IPS DF 4.7 (cell line): ENCODE results near the gene TOMM7.

Experiments used
- DNase-seq: peaks from one replicate; pipeline ENCODE4 v3.0.0-alpha.2; 2013; ENCODE audit warnings: low spot score; ENCODE audit errors: extremely low read depth

TOMM7 gene

GRCh38 chr7:22822486-22823141 is at the start of gene TOMM7:
Gene TOMM7 (minus strand): TSS chr7:22822849. CDS start chr7:22822779, 70 bp downstream.
- DNase-seq: peak; percentile 95

DNA sequence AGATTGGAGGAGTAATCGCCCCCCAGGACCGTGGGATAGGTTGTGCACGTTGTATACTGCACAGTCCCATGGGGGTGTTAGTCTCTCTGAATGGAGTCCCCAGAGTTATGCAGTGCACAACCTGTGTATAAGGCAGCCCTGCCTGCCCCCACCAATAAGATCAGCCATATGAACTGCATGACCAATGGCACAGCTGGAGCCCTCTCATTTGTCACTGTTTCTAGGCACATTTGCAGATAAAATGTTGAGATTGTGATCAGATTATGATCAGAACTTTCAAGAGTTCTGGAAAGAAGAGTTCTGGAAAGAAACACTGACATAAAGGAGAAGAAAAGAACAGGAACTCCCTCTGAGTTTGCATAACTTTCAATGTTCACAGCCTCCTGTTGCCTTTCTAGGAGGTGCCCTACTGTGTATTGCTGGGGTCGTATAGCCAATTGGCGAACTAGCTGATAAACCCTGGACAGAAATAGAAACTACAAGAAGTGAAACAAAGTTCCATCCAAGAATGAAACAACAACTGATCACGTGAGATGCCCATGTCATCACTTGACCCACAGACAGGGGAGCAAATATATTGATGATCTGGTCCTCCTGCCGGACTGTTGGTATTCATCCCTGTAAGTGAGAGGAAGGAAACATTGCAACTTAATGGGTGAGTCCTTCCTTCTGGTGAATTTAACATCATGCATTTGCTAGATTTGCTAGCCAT is 49.6 kb upstream of the TOMM7 start:
- no peak for DNase-seq

GRCh38 chr7:22871661-22872060 is 49.0 kb upstream of the TOMM7 start:
- no peak for DNase-seq

GRCh38 chr7:22868509-22868908 is 45.9 kb upstream of the TOMM7 start:
- DNase-seq: no peak

- no peak for DNase-seq
These were observed 44.9 kb upstream of the TOMM7 start for GRCh38 chr7:22867589-22867988.

DNA sequence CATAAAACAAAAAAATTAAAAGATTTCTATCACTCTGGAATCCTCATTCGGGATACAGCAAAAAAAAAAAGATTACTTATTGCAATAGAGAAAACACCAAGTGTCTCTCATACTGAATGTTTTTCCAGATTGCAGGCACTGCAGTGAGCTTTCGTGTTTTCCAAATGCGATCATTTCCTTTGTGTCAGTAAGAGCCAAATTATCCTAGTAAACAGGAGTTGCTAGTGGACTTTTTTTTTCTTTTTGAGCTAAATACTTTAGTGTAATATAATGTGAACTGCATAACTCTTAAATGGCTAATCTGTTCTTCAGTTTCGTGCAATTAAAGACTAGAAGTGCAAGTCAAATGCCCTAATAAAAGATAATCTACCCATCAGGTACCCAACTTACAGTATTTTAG is 44.4 kb upstream of the TOMM7 start:
- DNase-seq: no peak

DNA sequence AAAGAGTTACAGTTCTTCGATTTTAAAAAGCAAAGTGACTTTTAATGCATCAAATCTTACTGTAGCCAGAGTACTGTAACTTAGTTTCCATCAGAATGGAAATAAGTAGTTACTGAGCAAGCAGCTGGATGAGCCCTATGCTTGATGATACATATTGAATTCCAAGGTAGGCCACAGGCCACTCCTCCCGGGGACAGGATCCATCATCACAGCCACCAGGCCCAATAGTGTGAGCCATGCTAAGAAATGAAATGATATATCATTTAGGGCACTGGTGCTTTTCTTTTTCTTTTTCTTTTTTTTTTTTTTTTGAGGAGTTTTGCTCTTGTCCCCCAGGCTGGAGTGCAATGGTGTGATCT is 42.9 kb upstream of the TOMM7 start:
- DNase-seq: no peak

DNA sequence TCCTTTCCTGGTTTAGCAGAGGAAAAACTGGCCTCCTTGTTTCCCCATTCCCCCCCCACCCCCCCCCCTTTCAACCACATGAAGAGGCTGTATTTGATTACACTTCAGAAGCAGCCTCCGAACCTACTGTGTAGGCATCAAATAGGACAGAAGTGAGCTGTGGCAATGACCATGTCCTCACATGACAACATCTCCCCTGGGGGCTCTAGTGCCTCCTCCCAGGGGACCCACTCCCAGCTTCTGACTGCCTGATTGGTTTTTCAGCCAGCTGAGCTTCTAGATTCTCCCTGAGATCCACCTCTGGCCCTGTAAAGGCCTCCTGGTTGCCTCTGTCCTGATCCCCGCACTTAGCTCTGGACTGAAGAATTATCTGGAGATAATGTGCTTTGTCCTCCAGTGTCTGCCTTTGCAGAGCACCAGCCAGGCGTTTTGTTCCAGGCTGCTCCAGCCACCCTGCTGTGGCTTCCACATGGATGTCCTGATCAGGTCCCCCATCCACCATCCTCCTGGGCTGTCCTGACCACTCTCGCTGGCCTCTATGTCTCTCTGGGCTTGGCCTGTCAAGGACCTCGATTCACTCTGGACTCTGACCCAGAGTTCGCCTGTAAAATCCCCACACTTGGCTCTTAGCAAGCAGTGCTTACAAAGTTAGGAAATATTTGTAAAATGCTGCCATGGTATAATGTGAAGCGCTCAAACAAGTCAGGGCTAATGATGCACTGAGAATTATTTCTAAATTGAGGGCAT is 42.4 kb upstream of the TOMM7 start:
- DNase-seq: no peak

DNA sequence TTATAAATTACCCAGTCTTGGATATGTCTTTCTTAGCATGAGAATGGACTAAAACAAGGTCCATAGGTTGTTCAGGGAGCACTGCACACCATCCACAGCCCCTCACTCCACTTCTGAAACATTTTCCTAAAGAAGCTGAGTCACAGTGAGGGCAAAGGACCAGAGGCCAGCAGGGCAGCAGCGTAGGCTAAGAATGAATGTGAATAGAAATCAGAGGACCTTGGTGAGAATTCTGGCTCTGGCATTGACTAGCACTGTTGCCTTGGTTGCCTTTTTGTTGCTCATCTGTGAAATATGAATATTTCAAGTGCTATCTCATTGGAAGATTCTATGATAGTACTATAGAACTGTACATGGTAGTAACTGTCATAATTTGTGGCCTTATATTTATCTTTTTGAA is 41.7 kb upstream of the TOMM7 start:
- no peak for DNase-seq

DNA sequence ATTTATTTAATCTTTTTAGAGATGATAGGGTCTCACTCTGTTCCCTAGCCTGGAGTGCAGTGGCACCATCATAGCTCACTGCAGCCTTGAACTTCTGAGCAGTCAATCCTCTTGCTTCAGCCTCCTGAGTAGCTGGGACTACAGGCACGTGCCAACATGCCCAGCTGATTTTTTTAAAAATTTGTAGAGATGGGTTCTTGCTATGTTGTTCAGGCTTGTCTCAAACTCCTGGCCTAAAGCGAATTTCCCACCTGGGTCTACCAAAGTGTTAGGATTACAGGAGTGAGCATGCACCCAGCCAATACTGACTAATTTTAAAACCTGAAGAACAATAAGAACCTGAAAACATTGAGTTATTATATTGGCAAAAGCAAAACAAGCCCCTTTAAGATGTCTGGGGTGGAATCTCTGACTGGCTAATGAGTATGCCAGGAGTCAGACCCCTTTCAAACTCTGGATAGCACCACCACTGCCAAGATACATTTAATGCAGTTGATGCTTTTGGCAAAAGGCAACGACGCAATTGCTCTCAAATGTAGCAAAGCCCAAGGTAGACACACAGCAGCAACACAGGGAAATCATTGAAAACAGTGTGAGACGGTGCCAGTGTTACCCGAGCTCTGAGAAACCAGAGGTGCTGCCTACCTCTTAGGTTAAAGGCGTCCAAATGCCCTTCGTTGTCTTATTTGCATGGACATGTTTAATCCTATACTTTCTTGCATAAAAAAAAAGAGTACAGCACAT is 40.7 kb upstream of the TOMM7 start:
- no peak for DNase-seq

GRCh38 chr7:22861576-22861975 is 38.9 kb upstream of the TOMM7 start:
- DNase-seq: no peak

DNA sequence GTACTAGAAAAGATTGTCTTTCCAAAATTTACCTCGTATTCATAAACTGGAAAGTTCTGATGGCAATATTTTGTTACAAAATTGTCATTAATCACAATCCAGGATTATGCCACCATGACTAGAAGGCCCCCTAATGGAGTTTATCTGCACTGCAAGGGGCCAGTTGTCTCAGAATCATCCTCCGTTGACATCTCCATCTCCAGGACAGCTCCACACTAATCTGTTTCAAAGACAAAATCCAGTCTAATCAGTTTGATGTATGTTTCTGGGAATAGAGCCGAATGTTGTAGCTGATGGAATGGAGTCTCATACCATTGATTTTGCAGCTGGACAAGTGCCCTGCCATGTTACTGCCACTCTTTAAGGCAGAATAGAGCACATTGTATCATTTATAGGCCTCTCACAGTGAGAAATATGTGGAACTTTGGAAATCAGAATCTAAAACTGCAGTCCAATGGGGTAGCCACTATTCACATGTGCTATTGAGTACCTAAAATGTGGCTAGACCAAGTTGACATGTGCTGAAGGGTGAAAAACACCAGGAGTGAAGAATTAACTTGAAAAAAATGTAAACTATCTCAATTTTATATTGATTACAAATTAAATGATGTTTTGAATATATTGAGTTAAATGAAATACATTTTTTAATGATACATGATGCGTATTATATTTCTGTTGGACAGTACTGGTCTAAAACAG is 38.3 kb upstream of the TOMM7 start:
- no peak for DNase-seq

DNA sequence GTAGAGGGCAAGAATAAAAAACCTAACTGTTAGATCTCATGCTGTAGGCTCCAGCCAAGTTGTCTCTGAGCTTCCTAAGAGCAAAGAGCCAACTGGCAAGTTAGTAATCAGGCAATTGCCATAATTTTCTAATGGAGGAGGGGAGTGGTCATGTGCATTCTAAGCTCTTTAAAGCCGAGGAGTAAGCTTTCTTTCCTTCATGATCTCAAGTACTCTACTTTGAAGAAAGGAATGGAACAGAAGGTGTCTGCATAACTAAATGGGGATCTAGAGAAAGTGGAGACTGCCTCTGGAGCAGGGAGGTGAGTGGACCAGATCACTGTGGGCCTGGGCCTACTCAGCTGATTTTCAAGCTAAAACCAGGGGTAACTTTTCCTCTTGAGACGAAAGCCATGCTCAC is 37.7 kb upstream of the TOMM7 start:
- DNase-seq: no peak

DNA sequence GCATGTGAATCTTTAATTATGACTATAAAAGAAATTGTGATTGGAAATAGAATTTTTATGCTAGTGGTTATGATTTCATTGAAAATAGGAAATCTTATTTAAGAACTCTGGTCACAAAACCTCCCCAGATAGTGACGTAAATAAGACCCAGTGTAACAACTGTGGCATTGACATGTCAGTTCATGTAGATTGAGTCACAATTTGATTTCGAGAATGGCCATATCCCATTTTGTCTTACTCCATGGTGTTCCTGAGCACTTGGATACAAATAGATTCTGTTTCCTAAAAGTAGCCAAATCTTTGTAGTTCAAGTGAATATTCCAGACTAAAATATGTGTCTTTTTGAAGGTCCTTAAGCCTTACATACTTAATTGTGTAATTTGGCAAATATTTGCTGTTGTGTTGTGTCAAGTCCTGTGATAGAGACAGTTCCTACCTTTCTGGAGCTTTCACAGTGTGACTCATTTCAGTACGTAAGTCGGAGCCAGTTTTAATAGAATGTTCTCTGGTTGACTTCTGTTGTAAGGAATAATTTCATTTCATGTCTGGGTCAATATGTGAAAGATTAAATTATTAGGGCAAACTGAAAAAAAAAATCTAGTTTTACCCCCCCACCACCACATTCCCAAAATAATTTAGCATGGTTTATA is 37.1 kb upstream of the TOMM7 start:
- no peak for DNase-seq

DNA sequence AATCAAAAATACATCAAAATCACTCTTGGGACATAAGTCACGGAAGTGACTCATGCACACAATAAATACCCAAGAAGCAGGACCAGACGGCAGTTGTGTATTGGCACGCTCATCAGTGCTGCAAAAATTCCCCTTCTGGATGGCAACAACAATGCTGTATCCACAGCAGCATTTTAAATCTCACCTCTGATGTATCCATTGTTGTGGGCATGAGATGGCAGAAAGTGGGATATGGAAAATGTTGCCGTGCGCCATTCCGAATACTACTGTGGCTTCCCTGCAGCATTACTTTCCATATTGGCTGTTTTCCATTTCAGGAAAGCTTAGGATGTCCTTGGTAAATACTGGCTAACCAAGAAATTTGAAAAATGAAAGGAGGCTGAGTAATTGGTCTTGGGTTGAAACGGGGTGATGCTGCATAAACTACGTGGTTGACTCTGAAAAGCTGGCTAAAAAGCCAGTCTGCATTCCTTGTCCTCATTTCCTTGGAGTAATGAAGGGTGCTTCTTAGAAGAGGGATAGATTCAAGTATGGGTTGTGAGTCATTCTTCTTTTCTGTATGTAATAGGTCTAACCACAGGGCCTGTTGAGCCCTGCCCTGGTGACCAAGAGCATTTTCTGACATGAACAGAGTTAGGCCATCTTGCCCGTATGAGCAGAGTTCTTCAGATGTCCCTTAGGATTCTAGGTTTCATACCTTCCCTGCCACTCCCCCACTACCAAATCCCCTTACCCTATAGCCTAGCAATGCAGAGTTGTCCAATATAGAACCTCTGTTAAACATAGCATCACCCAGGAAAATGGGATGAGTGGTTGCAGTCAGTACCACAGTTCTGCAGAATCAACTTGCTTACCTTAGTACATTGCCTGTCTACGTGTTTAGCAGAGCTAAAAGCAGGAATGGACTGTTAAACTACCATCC is 36.3 kb upstream of the TOMM7 start:
- no peak for DNase-seq

DNA sequence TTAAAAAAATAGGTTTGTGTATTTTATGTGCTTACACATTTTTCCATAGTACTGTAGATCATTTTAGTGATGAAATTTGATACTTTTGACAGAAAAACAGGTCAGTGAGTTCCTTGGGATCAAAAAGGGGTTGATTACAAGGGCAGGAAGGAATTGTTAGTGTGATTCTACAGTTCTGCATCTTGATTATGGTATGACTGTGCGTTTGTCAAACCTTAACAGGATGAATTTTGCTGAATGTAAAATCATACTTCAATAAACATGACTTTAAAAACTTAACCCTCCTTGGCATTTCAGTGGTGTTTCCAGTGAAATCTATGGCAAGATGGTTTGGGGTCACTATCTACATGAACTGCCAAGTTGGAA is 35.6 kb upstream of the TOMM7 start:
- DNase-seq: no peak

- DNase-seq: no peak
These were observed 33.8 kb upstream of the TOMM7 start for GRCh38 chr7:22856416-22856815.

- no peak for DNase-seq
These were observed 32.4 kb upstream of the TOMM7 start for GRCh38 chr7:22855049-22855392.

- DNase-seq: no peak
These were observed 31.8 kb upstream of the TOMM7 start for GRCh38 chr7:22854158-22855048.
